ENCODE measurements around the gene MX2. TPM values are rescaled to one million over a fixed set of nuclear protein-coding genes. Genes with fewer than 3 reads are reported as not detected.
A peak's percentile ranks its signal among the peaks of the same experiment; 100 is the strongest.

The MX2 gene
- total and polyA plus RNA-seq, 4 donors = 0.69 to 4.7 (median 2.2) TPM

- Histone ChIP-seq H3K9ac (ENCODE audit: low read depth in 1 of 2, low read length in 2 of 2) (peak within 1 kb of the TSS; percentile 57 to 69), H3K27me3 (ENCODE audit: control insufficient read depth in 4 of 4, insufficient read depth in 4 of 4, low read length in 3 of 4) (no peaks in the 10 kb centered on the region), H3K4me1 (ENCODE audit: control insufficient read depth in 4 of 4, insufficient read depth in 4 of 4, low read length in 3 of 4) (peaks cover 0 to 11% (median 8%) of the 10 kb centered on the region in 4 donors), H3K4me3 (ENCODE audit: low read depth in 1 of 3, low read length in 3 of 3) (peak within 1 kb of the TSS; percentile 59 to 82 (median 76)), H3K27ac (ENCODE audit: low read depth in 1 of 2, low read length in 2 of 2) (peak within 1 kb of the TSS; percentile 5 to 73), H3K9me3 (ENCODE audit: control insufficient read depth in 4 of 4, low read length in 3 of 4) (no peaks in the 10 kb centered on the region), H3K36me3 (ENCODE audit: control insufficient read depth in 4 of 4, insufficient read depth in 3 of 4, low read depth in 1 of 4, low read length in 3 of 4) (peaks cover 2 to 14% (median 5%) of the 10 kb centered on the region in 4 donors)
- TF ChIP-seq FOXA1 (IDR thresholded peaks at IDR 0.05) (peak; percentile 29), CTCF (IDR thresholded peaks at IDR 0.05; ENCODE audit: low read depth, low read length, missing input control) (no peak), TAF1 (conservative IDR thresholded peaks at IDR 0.05) (peak; percentile 93), SP1 (IDR thresholded peaks at IDR 0.05) (no peak), RAD21 (IDR thresholded peaks at IDR 0.05) (peak in 1 of 2 donors; percentile 47), FOXA2 (IDR thresholded peaks at IDR 0.05) (no peak), RXRA (IDR thresholded peaks at IDR 0.05) (peak in 1 of 2 donors; percentile 8), JUND (IDR thresholded peaks at IDR 0.05) (no peak), YY1 (IDR thresholded peaks at IDR 0.05) (peak; percentile 58), HNF4G (IDR thresholded peaks at IDR 0.05) (no peak), GABPA (IDR thresholded peaks at IDR 0.05 in 1 of 2, conservative IDR thresholded peaks at IDR 0.05 in 1 of 2) (no peak), ZBTB33 (IDR thresholded peaks at IDR 0.05) (peak; percentile 90), EGR1 (IDR thresholded peaks at IDR 0.05; ENCODE audit: low read depth in 2 of 2) (no peak), HNF4A (conservative IDR thresholded peaks at IDR 0.05) (peak; percentile 8 to 13)
- TF ChIP-seq, protein P1, sequence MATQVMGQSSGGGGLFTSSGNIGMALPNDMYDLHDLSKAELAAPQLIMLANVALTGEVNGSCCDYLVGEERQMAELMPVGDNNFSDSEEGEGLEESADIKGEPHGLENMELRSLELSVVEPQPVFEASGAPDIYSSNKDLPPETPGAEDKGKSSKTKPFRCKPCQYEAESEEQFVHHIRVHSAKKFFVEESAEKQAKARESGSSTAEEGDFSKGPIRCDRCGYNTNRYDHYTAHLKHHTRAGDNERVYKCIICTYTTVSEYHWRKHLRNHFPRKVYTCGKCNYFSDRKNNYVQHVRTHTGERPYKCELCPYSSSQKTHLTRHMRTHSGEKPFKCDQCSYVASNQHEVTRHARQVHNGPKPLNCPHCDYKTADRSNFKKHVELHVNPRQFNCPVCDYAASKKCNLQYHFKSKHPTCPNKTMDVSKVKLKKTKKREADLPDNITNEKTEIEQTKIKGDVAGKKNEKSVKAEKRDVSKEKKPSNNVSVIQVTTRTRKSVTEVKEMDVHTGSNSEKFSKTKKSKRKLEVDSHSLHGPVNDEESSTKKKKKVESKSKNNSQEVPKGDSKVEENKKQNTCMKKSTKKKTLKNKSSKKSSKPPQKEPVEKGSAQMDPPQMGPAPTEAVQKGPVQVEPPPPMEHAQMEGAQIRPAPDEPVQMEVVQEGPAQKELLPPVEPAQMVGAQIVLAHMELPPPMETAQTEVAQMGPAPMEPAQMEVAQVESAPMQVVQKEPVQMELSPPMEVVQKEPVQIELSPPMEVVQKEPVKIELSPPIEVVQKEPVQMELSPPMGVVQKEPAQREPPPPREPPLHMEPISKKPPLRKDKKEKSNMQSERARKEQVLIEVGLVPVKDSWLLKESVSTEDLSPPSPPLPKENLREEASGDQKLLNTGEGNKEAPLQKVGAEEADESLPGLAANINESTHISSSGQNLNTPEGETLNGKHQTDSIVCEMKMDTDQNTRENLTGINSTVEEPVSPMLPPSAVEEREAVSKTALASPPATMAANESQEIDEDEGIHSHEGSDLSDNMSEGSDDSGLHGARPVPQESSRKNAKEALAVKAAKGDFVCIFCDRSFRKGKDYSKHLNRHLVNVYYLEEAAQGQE (IDR thresholded peaks at IDR 0.05) = peak; percentile 87
- TF ChIP-seq, protein P2, sequence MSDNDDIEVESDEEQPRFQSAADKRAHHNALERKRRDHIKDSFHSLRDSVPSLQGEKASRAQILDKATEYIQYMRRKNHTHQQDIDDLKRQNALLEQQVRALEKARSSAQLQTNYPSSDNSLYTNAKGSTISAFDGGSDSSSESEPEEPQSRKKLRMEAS (IDR thresholded peaks at IDR 0.05) = no peak
- TF ChIP-seq, protein P3, sequence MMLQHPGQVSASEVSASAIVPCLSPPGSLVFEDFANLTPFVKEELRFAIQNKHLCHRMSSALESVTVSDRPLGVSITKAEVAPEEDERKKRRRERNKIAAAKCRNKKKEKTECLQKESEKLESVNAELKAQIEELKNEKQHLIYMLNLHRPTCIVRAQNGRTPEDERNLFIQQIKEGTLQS (IDR thresholded peaks at IDR 0.05) = no peak
- DNase-seq (ENCODE audit: low spot score) = peak; percentile 49
- WGBS = 1% methylated on average over 65 of the region's 65 CpGs
These were observed 64.3 kb downstream of the MX2 start, which contains the start of gene MX1 for GRCh38 chr21:41425954-41426675. Gene MX1, plus strand, starts transcription at chr21:41426239. Its CDS starts 5,832 bp downstream, at chr21:41432071.
